GM19023 (cell line): Measurements from ENCODE around the gene SMIM41.

Experiments used
- ATAC-seq: cut with Tn5 transposase; IDR thresholded peaks from one replicate; pipeline ENCODE4 v1.9.1; 2021; ENCODE audit warnings: mild to moderate bottlenecking, moderate library complexity; ENCODE audit not compliant: unreplicated experiment

Gene SMIM41

GRCh38 chr12:52050758-52051541 lies 28.6 kb upstream of the SMIM41 start, which contains the start of gene NR4A1:
NR4A1 (plus strand) TSS chr12:52051442; CDS start chr12:52054329, 2,887 bp downstream.
- ATAC-seq: peak; percentile 86

GRCh38 chr12:52052468-52053186 lies 26.9 kb upstream of the SMIM41 start:
- no peak for ATAC-seq

GRCh38 chr12:52053536-52054209 lies 25.8 kb upstream of the SMIM41 start:
- no peak for ATAC-seq

GRCh38 chr12:52054231-52054832 lies 25.2 kb upstream of the SMIM41 start:
- no peak for ATAC-seq

DNA sequence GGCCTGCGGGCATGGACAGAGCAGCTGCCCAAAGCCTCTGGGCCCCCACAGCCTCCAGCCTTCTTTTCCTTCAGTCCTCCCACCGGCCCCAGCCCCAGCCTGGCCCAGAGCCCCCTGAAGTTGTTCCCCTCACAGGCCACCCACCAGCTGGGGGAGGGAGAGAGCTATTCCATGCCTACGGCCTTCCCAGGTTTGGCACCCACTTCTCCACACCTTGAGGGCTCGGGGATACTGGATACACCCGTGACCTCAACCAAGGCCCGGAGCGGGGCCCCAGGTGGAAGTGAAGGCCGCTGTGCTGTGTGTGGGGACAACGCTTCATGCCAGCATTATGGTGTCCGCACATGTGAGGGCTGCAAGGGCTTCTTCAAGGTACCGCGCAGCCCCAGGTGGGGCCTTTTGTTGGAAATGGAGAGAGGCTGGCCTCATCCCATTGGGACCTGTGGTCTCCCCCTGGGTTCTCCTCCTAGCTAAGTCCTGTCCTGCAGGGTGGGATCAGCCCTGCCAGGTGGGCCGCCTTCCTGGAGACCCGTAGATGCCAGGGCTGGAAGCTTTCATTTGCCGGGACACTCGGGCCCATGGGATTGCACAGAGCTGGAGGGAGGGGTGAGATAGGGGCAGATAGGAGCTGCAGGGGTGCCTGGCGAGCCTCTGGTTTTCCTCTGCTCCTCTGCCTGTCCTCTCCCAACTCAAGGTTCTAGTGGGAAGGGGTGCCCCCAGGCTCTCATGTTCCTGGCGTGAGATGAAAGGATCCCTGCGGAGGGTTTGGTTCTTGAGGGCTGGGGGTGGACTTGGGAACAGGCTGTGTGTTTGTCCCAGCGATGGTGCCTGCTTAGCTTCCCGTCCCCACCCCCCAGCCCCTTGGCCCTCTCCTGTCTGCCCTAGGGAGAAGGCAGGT lies 24.4 kb upstream of the SMIM41 start:
- no peak for ATAC-seq

- ATAC-seq: no peak
Measured at GRCh38 chr12:52055731-52056711, 23.5 kb upstream of the SMIM41 start.

GRCh38 chr12:52056801-52057637 lies 22.5 kb upstream of the SMIM41 start:
- no peak for ATAC-seq

- ATAC-seq: no peak
Measured at GRCh38 chr12:52057638-52058576, 21.6 kb upstream of the SMIM41 start.

DNA sequence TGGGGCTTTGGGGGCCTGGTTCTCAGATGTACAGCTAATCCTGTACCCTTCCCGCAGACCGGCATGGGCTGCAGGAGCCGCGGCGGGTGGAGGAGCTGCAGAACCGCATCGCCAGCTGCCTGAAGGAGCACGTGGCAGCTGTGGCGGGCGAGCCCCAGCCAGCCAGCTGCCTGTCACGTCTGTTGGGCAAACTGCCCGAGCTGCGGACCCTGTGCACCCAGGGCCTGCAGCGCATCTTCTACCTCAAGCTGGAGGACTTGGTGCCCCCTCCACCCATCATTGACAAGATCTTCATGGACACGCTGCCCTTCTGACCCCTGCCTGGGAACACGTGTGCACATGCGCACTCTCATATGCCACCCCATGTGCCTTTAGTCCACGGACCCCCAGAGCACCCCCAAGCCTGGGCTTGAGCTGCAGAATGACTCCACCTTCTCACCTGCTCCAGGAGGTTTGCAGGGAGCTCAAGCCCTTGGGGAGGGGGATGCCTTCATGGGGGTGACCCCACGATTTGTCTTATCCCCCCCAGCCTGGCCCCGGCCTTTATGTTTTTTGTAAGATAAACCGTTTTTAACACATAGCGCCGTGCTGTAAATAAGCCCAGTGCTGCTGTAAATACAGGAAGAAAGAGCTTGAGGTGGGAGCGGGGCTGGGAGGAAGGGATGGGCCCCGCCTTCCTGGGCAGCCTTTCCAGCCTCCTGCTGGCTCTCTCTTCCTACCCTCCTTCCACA lies 20.7 kb upstream of the SMIM41 start:
- no peak for ATAC-seq

GRCh38 chr12:52059582-52060497 lies 19.7 kb upstream of the SMIM41 start:
- ATAC-seq: no peak

DNA sequence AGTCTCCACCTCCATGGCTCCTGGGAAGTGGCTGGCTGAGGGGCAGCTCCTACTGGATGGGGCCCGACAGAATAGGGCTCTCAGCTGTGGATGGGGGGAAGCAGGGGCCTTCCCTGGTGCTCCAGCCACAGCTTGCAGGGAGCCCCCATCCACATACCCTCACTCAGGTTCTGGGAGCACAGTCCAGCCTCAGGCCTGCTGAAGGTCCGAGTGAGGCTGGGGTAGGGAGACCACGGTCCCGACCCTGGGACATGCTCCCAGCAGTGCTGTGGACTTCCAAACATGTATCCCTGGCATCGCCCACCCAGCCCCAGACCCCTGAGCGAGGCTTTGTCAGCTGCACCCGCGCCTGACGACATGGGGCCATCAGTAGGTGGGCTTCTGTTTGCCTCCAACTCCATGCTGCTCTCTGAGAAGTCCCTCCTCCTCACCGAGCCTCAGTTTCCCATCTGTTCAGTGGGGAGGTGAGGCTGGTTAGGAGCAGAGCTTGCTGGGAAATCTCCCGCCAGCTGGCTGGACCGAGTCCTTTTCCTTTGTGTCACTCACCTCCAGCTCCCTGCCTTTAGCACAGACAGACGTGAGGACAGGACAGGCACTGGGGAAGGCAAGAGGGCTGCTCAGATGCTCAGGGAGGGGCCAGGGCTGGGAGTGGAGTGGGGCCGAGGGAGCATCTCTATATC lies 18.9 kb upstream of the SMIM41 start:
- ATAC-seq: no peak

- ATAC-seq: no peak
Measured at GRCh38 chr12:52061470-52062166, 17.9 kb upstream of the SMIM41 start.

DNA sequence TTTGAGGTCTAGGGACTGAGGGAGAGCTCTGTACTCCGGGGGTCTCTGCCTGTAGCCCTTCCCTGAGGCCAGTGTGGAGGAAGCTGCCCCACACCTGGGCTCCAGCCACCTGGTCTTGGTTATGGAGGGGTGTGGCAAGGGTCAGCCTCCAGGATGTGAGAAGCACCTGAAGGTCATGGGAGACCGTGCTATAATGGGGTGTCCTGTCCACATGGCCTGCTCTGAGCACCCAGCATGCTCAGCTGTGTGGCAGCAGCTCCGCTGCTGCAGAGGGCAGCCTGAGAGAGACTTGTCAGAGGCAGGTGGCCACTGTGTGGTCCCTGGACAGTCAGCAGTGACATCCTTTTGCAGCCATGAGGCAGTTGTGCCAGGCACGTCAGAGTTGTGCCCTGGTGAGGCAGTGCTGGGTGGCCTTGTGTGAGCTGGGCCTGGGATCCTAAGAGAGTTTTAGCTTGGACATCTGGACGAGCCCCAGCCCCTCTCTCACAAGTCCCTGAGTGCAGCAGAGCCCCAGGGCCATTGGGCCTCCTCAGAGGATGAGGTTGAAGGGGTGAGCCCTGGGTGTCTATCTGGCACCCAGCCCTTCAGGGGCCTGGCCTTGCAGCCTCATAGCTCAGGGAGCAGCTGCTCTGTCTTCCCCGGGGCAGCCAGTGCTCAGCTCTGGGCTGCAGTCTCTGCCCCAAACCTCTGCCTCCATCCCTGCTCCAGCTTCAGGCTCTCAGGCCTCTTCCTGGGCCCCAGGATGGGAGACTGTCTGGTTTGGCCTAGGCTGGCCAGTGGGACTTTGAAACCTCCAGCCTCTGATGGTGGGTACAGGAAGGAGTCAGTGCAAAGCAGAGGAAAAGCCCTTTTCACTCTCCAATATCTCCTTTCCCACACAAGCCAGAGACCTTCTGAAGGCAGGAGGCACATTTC lies 17.1 kb upstream of the SMIM41 start:
- no peak for ATAC-seq
